Mesenteric fat pad (tissue), 1 donor: ENCODE measurements around the gene DENR. TPM values are rescaled to one million over a fixed set of nuclear protein-coding genes. Genes with fewer than 3 reads are reported as not detected.
A peak's percentile ranks its signal among the peaks of the same experiment; 100 is the strongest.
"Not testable (repeated sequence)": the region's sequence is repeated elsewhere in the genome, so short reads cannot be mapped to it uniquely, and the experiment has no call there.

ENCODE experiments used
- DNase-seq: peaks from one replicate; pipeline ENCODE4 v3.0.0-alpha.2; 2020; ENCODE audit warnings: low spot score
- long read RNA-seq: library from polyadenylated mRNA; unstranded; transcript quantifications from one replicate; pipeline ENCODE4 v2.0.0, GENCODE V29; 2020
- total RNA-seq: library from RNA; stranded (reverse); fragmentation: NEBNext Ultra II Directional; extraction: Animal tissue kit (Norgen Biotek cat#: 25700); gene quantifications from one replicate; pipeline ENCODE4 v1.2.1, GENCODE V29; 2021
- donor health status: DM: yes; HTN: yes; CAD: no.

DENR gene, protein sequence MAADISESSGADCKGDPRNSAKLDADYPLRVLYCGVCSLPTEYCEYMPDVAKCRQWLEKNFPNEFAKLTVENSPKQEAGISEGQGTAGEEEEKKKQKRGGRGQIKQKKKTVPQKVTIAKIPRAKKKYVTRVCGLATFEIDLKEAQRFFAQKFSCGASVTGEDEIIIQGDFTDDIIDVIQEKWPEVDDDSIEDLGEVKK
- 35.1 TPM for total RNA-seq
- long read RNA-seq, partial matches to known transcripts: 5 of 10 reads
- long read RNA-seq, other reads (novel, unspliced or antisense): 3 of 10 reads

GRCh38 chr12:122752464-122753318 is at the start of gene DENR:
Gene DENR, plus strand, starts transcription at chr12:122752824. Its CDS starts 878 bp downstream, at chr12:122753702.
- peak; percentile 100 for DNase-seq

DNA sequence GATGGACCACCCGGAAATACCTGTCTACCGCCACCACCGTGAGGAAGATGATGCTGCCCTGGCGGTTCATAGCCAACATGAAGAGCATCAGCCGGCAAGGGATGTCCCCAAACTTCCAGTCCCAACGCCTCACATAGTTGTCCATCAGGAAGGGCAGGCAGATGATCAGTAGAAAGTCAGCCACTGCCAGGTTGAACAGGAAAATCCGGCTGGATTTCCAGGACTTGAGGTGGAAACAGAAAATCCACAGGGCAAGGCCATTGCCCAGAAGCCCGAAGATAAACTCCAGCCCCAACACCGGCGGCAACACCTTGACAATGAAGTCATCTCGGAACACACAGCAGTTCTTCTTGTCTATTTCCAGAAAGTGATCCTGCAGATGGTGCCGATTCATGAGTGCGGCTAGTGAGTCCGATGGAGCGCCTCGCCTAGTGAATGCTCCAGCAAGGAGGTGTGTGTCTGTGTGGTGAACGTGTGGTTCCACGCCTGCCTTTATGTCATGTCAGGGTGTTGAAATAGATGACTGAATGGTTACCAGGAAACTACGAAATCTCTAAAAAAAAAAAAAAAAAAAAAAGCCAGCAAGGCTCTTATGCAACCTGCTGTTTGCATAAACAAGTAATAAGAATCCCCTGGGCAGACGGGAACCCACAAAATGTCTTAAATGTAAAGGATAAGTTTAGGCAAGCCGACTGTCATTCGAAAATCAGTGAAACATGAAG is 49.6 kb upstream of the DENR start, which contains the start of gene HCAR2:
Gene HCAR2 (minus strand): TSS at position 468 of the 722 bp plus-strand sequence. CDS start 74 bp downstream, at position 394.
- DNase-seq: not testable (repeated sequence)

DNA sequence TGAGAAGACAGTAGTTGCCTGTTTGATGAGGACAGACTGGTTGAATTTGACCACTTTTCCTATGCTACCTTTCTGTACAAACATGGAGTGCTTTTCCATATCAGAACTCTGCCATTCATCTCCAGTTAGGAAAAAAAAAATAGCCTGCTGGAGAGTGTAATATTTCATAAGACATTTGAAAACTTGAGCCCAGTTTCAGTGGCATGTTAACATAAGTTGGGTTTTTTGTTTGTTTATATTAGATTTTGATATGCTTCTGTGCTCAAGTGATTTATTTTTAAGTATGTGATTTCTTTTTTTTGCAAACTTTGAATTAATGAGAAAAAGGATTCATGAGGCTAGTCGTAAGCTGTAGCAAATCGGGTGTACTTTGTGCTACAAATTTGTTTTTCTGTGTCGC is 48.8 kb upstream of the DENR start:
- DNase-seq: not testable (repeated sequence)

- not testable (repeated sequence) for DNase-seq
Observed at GRCh38 chr12:122709287-122709686, 43.3 kb upstream of the DENR start.

DNA sequence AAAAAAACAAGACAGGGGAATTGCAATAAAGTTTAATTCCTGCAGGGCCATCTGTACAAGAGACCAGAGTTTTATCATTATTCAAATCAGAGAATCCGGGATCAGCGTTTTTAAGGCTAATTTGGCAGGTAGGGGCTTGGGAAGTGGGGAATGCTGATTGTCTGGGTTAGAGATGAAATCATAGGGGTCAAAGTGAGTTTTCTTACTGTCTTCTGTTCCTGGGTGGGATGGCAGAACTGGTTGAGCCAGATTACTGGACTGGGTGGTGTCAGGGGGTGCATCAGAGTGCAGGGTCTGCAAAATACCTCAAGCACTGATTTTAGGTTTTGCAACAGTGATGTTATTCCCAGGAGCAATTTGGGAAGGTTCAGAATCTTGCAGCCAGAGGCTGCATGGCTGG is 42.3 kb upstream of the DENR start:
- not testable (repeated sequence) for DNase-seq

DNA sequence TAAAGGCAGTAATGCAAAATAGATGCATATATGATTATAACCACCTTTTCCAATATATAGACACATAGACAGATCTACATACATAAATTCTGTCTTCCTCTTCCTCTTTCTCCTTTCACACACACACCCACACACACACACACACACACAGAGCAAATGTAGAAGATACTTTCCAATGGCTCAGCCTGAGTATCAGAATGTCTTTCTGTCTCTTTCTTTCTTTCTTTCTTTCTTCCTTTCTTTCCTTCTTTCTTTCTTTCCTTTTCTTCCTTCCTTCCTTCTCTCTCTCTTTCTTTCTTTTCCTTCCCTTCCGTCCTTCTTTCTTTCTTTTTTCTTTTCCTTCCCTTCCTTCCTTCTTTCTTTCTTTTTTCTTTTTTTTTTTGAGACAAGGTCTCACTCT is 41.4 kb upstream of the DENR start:
- not testable (repeated sequence) for DNase-seq

- not testable (repeated sequence) for DNase-seq
Observed at GRCh38 chr12:122713491-122714188, 39.0 kb upstream of the DENR start.

DNA sequence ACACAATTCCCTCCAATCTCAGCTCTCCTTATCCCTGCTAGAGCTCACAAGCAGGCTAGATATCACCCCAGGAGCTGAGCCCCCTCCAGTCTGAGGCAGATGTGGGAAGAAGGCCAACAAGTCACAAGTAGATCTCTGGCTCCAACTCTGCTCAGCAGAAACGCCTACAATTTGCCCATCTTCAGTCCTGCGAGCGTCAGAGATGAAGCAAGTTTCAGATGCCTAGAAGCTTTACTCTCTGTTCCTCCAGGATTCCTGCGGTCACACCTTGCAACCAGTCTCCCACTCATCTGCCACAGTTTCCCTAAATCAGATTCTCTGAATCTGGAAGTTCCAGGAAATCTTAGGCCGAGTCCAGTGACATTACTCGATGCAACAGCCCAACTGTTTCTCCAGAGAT is 37.4 kb upstream of the DENR start:
- not testable (repeated sequence) for DNase-seq

- DNase-seq: not testable (repeated sequence)
Observed at GRCh38 chr12:122716658-122717057, 36.0 kb upstream of the DENR start, which contains the start of gene HCAR3. Gene HCAR3, minus strand, starts transcription at chr12:122716811. Its CDS starts 74 bp downstream, at chr12:122716737.

DNA sequence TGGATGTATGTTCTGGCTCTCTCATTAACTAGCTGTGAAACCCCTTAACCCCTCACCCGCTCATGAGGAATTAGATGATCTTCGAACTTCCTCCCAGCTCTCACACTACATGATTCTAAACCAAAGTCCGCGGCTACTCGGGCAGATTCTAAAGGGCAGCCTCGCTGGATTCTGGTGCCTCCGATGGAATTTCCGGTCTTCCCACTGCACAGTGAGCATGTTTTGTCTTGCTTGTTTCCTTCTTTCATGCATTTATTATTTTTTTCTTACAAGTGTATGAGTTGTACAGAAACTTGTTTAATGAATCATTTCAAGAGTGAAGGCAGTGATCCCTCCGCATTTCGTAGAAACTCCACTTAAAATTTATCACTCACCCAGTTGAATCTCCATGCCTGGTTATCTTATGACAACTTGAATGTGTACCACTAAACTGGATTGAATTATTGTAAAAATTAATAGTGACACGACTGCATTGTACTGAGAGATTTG is 31.5 kb upstream of the DENR start:
- peak; percentile 68 for DNase-seq

- DNase-seq: no peak
Observed at GRCh38 chr12:122722387-122722786, 30.2 kb upstream of the DENR start.

DNA sequence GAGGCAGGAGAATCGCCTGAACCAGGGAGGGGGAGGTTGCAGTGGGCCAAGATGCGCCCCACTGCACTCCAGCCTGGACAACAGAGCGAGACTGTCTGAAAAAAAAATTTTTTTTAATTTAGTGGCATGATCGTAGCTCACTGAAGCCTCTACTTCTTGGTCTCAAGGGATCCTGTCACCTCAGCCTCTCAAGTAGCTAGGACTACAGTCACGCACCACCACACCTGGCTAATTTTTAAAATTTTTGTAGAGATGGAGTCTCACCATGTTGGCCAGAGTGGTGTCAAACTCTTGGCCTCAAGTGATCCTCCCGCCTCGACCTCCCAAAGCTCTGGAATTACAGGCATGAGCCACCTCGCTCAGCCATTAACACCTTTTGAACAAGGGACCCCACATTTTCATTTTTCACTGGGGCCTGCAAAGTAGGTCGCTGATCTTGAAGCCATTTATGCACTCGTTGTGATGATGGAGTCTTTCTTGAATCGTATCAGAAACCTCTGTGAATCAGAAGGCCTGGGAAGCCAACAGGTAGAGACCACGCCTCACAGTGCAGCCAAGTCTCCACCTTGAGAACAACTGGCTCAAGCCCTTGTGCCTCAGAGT is 27.9 kb upstream of the DENR start:
- DNase-seq: no peak

GRCh38 chr12:122725452-122726079 is 27.1 kb upstream of the DENR start:
- no peak for DNase-seq

GRCh38 chr12:122726080-122726558 is 26.5 kb upstream of the DENR start:
- no peak for DNase-seq

- DNase-seq: peak; percentile 82
Observed at GRCh38 chr12:122729583-122730214, 22.9 kb upstream of the DENR start.

DNA sequence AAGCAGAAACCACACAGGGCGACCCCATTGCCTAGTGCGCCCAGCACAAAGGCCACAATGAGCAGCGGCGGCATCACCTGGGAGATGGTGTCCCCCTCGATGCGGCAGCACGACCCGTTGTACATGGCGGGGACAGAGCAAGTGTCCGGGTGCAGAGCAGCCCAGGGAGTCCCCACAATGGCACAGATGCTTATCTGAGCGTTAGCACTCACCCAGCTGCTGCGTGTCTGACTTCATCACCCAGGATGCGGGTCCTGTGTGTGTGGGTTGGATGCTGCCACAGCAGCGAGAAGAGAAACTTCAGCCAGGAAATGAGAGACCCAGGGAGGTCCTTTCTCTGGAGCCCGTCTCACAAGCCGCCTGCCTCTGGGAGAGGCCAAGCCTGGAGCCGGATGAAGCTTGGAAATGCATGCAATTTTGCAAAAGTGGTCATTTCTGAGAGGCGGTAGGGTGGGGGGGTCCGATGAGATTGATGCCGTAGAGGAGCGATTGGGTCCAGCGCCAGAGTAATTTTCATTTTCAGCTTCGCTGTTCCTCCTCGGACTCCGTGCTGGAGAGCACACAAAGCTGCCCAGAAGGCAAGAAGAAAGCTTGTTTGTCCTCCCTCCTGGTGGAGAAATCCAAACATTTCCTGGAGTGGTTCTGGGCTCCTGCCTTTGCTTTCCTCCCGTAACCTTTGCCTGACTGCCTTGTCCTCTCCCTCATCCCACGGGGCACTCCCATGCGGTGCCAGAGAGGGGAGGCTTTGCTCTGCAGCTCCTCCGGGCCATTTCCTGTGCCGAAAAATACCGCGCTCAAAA is 22.2 kb upstream of the DENR start, which contains the start of gene HCAR1:
Gene HCAR1 (minus strand): TSS at position 630 of the 800 bp plus-strand sequence. CDS start 505 bp downstream, at position 125.
- DNase-seq: no peak

DNA sequence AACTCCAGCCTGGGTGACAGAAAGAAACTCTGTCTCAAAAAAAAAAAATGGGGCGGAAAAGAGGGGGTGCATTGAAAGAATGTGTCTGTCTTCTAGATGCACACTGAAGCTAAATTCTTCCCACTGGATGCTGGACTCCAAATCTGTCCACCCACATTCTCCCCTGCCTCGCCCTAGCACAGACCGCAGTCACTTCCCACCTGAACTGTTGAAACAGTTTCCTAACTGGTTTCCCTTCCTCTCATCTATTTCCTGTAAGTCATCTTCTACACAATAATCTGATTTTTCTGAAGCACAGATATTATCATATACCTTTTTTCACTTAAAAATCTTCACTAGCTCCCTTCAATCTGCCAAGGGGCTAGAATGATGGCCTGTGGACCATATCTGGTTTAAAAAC is 20.5 kb upstream of the DENR start:
- DNase-seq: no peak

- peak; percentile 43 for DNase-seq
Observed at GRCh38 chr12:122732611-122733010, 20.0 kb upstream of the DENR start.
